ENCODE data around the gene CCDC188.

Gene CCDC188

GRCh38 chr22:20101638-20102037 is 49.2 kb downstream of the CCDC188 start:
- no peak for DNase-seq

GRCh38 chr22:20099099-20099711 is 51.6 kb downstream of the CCDC188 start:
- DNase-seq, result no peak
